ENCODE data around the gene SANBR. TPM values are rescaled to one million over a fixed set of nuclear protein-coding genes. Genes with fewer than 3 reads are reported as not detected.

The SANBR gene
- total and polyA plus RNA-seq, 2 of the 13 experiments (the other 11 are each of a cell fraction or from before 2014, with no cell fraction given), result 9.8 to 20.9 TPM

DNA sequence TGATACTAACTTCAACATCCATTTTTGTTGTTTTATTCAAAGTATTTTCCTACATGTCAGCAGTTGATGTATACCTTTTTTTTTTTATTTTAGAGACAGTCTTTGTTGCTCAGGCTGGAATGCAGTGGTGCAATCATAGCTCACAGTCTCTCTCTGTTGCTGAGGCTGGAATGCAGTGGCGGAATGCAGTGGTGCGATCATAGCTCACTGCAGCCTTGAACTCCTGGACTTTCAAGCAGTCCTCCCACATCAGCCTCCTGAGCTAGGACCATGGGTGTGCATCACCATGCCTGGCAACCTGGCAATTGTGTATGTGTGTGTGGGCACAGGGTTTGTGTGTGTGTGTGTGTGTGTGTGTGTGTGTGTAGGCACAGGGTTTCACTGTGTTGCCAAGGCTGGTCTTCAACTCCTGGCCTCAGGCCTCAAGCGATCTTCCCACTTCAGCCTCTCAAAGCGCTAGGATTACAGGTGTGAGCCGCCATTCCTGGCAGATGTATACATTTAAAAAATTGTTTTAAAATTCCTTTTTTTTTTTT is 24.8 kb downstream of the SANBR start:
- Histone ChIP-seq H3K27ac (ENCODE audit: extremely low read length, insufficient read depth, low read length) (peak overlapping the region; percentile 70), H4K20me1 (ENCODE audit: insufficient read depth, low read length) (no peaks in the 10 kb centered on the region), H3K4me3 (replicated peaks in 1 of 3; ENCODE audit: insufficient read depth in 1 of 3, low read depth in 2 of 3, low read length in 3 of 3) (no peak overlapping the region), H3K4me2 (ENCODE audit: low read depth, low read length) (no peak overlapping the region), H3K9me3 (ENCODE audit: low read length) (no peaks in the 10 kb centered on the region), H3K79me2 (ENCODE audit: insufficient read depth, low read length) (no peaks in the 10 kb centered on the region), H3K27me3 (ENCODE audit: control insufficient read depth in 1 of 2, insufficient read depth in 2 of 2, low read length in 2 of 2) (no peaks in the 10 kb centered on the region), H2AFZ (ENCODE audit: low read length) (no peak overlapping the region), H3K9ac (ENCODE audit: insufficient read depth, low read depth, low read length) (no peak overlapping the region), H3K36me3 (replicated peaks in 1 of 2; ENCODE audit: control insufficient read depth in 1 of 2, insufficient read depth in 2 of 2, low read length in 2 of 2) (peaks cover 5 to 19% of the 10 kb centered on the region in 2 experiments; a peak in 3 of 5 replicates), H3K4me1 (ENCODE audit: insufficient read depth, low read length) (peaks cover 17% of the 10 kb centered on the region)
- ChIA-PET CTCF (ENCODE audit: low intra/inter-chr PET ratio, low total read pairs) (no interaction called here), POLR2A (interaction anchor here (0.6 to 1.5 kb wide), 4 partner anchors 9 to 422 kb away, joined by 3 to 5 read pairs (median 4); partner anchors contain the start of gene SANBR)
- WGBS (ENCODE audit: low lambda C conversion rate), result 72% methylated on average over 5 of the region's 5 CpGs
- in situ Hi-C loops (cut with HindIII; ENCODE audit: extremely low pct_ligation_motif_present, low pct_unique_long_range_greater_than_20kb) (no loop called here), intact Hi-C loops (cut with micrococcal nuclease; ENCODE audit: unreplicated experiment) (loop anchor here (1.0 kb wide), 1 partner anchor 25 kb away; the partner anchor contains the start of gene SANBR)
- peak; percentile 67 for FAIRE-seq
- peak; percentile 100 for ATAC-seq
- peak; percentile 95 for DNase-seq (ENCODE audit: low spot score)
- no TSS peak for BruUV-seq (replicated peaks)
- TF ChIP-seq ZHX2 (IDR thresholded peaks at IDR 0.05; ENCODE audit: low read depth) (no peak), ZHX2 (CRISPR knock-in tag; IDR thresholded peaks at IDR 0.05; ENCODE audit: borderline replicate concordance) (no peak), SIX4 (CRISPR knock-in tag; IDR thresholded peaks at IDR 0.05) (no peak), ISL2 (CRISPR knock-in tag; IDR thresholded peaks at IDR 0.05) (no peak), ZNF546 (CRISPR knock-in tag; conservative IDR thresholded peaks at IDR 0.05) (no peak), ZNF543 (CRISPR knock-in tag; IDR thresholded peaks at IDR 0.05) (no peak), PAXIP1 (CRISPR knock-in tag; conservative IDR thresholded peaks at IDR 0.05) (peak; percentile 79), ERF (CRISPR knock-in tag; IDR thresholded peaks at IDR 0.05) (0 out of 2 replicates have a peak, but pooled peaks have one; percentile 39), ZNF644 (CRISPR knock-in tag; IDR thresholded peaks at IDR 0.05; ENCODE audit: low read depth) (peak; percentile 75), HOXD1 (CRISPR knock-in tag; IDR thresholded peaks at IDR 0.05) (0 out of 2 replicates have a peak, but pooled peaks have one; percentile 57), HDAC1 (CRISPR knock-in tag; IDR thresholded peaks at IDR 0.05) (peak; percentile 60; the same call in 1 of the 2 replicates), NR2C2 (CRISPR knock-in tag; IDR thresholded peaks at IDR 0.05; ENCODE audit: borderline replicate concordance) (0 out of 2 replicates have a peak, but pooled peaks have one; percentile 14), ZNF615 (CRISPR knock-in tag; IDR thresholded peaks at IDR 0.05; ENCODE audit: borderline replicate concordance) (0 out of 2 replicates have a peak, but pooled peaks have one; percentile 61), ZNF460 (CRISPR knock-in tag; IDR thresholded peaks at IDR 0.05; ENCODE audit: borderline replicate concordance) (peak; percentile 81; the same call in 1 of the 2 replicates), ZNF891 (CRISPR knock-in tag; IDR thresholded peaks at IDR 0.05) (0 out of 2 replicates have a peak, but pooled peaks have one; percentile 23), CREM (IDR thresholded peaks at IDR 0.05) (peak; percentile 39; the same call in 1 of the 2 replicates), CREM (CRISPR knock-in tag; IDR thresholded peaks at IDR 0.05) (no peak)
